Vagina (tissue), 2 donors: Measurements from ENCODE around the gene SLC29A1.

Experiments used
- CTCF ChIP-seq, 3 experiments: fragments of 450-650 bp in 2 of 3; fragments of 200-600 bp in 1 of 3; sonication (generic) in 1 of 3; IDR thresholded peaks; one replicate each; pipeline ENCODE4 v1.5.1; 2017 to 2019; ENCODE audit warnings: antibody characterized with exemption in 3 of 3, mild to moderate bottlenecking in 2 of 3, moderate library complexity in 2 of 3
- POLR2A ChIP-seq, 2 donors: fragments of 450-650 bp; IDR thresholded peaks; one replicate each; pipeline ENCODE4 v1.6.1; 2017; ENCODE audit warnings: antibody characterized with exemption in 2 of 2, mild to moderate bottlenecking in 2 of 2, moderate library complexity in 2 of 2
- POLR2AphosphoS5 ChIP-seq, 2 donors: sonication (generic); formaldehyde crosslinking; IDR thresholded peaks; one replicate each; pipeline ENCODE4 v1.9.0; 2017; ENCODE audit warnings: antibody characterized with exemption in 2 of 2, mild to moderate bottlenecking in 2 of 2, low read depth in 1 of 2; ENCODE audit not compliant: insufficient read depth in 1 of 2

- TF ChIP-seq POLR2A (IDR thresholded peaks at IDR 0.05), result no peak
- no peak for TF ChIP-seq CTCF (IDR thresholded peaks at IDR 0.05)
- TF ChIP-seq POLR2AphosphoS5 (IDR thresholded peaks at IDR 0.05; ENCODE audit: insufficient read depth in 1 of 2, low read depth in 1 of 2), result no peak
These were observed 52.6 kb downstream of the SLC29A1 start for GRCh38 chr6:44275749-44276648.
